GM21390 (cell line): ENCODE data around the gene MOB3B.

Source experiments
- ATAC-seq: cut with Tn5 transposase; IDR thresholded peaks from one replicate; pipeline ENCODE4 v1.9.1; 2021; ENCODE audit not compliant: unreplicated experiment

The MOB3B gene

GRCh38 chr9:27371382-27371781 is 158.2 kb downstream of the MOB3B start:
- no peak for ATAC-seq

GRCh38 chr9:27369591-27369990 is 160.0 kb downstream of the MOB3B start:
- ATAC-seq = no peak

GRCh38 chr9:27368316-27368985 is 161.2 kb downstream of the MOB3B start:
- ATAC-seq = no peak

- ATAC-seq = no peak
These were observed 161.7 kb downstream of the MOB3B start for GRCh38 chr9:27367921-27368315.

- ATAC-seq = peak; percentile 66
These were observed 162.3 kb downstream of the MOB3B start for GRCh38 chr9:27367175-27367798.

GRCh38 chr9:27365707-27366376 is 163.8 kb downstream of the MOB3B start:
- ATAC-seq = peak; percentile 79

- no peak for ATAC-seq
These were observed 167.0 kb downstream of the MOB3B start for GRCh38 chr9:27362447-27363210.

- no peak for ATAC-seq
These were observed 168.1 kb downstream of the MOB3B start for GRCh38 chr9:27361492-27361891.

- ATAC-seq = no peak
These were observed 169.9 kb downstream of the MOB3B start for GRCh38 chr9:27359763-27360162.

GRCh38 chr9:27358007-27358406 is 171.6 kb downstream of the MOB3B start:
- ATAC-seq = no peak

- no peak for ATAC-seq
These were observed 173.2 kb downstream of the MOB3B start for GRCh38 chr9:27356446-27356845.

- no peak for ATAC-seq
These were observed 174.4 kb downstream of the MOB3B start for GRCh38 chr9:27355166-27355565.

- peak; percentile 84 for ATAC-seq
These were observed 176.0 kb downstream of the MOB3B start for GRCh38 chr9:27353474-27354229.

- ATAC-seq = no peak
These were observed 176.5 kb downstream of the MOB3B start for GRCh38 chr9:27353166-27353473.

- ATAC-seq = peak; percentile 37
These were observed 177.0 kb downstream of the MOB3B start for GRCh38 chr9:27352457-27353165.

- ATAC-seq = no peak
These were observed 178.2 kb downstream of the MOB3B start for GRCh38 chr9:27351438-27351837.

GRCh38 chr9:27350382-27350976 is 179.1 kb downstream of the MOB3B start:
- no peak for ATAC-seq

GRCh38 chr9:27349698-27350080 is 179.9 kb downstream of the MOB3B start:
- no peak for ATAC-seq

GRCh38 chr9:27348785-27349697 is 180.6 kb downstream of the MOB3B start:
- ATAC-seq = no peak
